Breast epithelium (tissue), 4 donors: Measurements from ENCODE around the gene RNU6-7. TPM values are rescaled to one million over a fixed set of nuclear protein-coding genes. Genes with fewer than 3 reads are reported as not detected.

Experiments used
- DNase-seq, 2 donors: peaks; one replicate each; pipeline ENCODE4 v3.0.0-alpha.2; 2019; ENCODE audit warnings: low spot score in 2 of 2
- H3K27ac ChIP-seq, 2 donors: fragments of 200-600 bp; sonication (generic) in 1 of 2; one replicate each; pipeline ENCODE4 v1.5.1; 2016 to 2019; ENCODE audit warnings: mild to moderate bottlenecking in 1 of 2
- H3K27me3 ChIP-seq, 2 donors: fragments of 200-600 bp; sonication (generic) in 1 of 2; one replicate each; pipeline versions ENCODE4 v1.5.1 to v1.6.0; 2017 to 2019; ENCODE audit warnings: control low read depth in 1 of 2, mild to moderate bottlenecking in 1 of 2
- H3K36me3 ChIP-seq: fragments of 200-600 bp; one replicate; pipeline ENCODE4 v1.5.1; 2019
- H3K4me1 ChIP-seq, 2 donors: fragments of 200-600 bp; sonication (generic); one replicate each; pipeline ENCODE4 v1.5.1; 2016 to 2019; ENCODE audit warnings: control low read depth in 1 of 2
- H3K4me3 ChIP-seq, 3 donors: fragments of 200-600 bp; sonication (generic); 1 replicate in 2 of 3; 2 replicates in 1 of 3; pipeline ENCODE4 v1.5.1; 2016 to 2019; ENCODE audit warnings: mild to moderate bottlenecking in 3 of 3, moderate library complexity in 2 of 3
- H3K9me3 ChIP-seq, 2 donors: fragments of 200-600 bp; sonication (generic) in 1 of 2; one replicate each; pipeline ENCODE4 v1.5.1; 2016 to 2019; ENCODE audit warnings: control low read depth in 1 of 2
- POLR2A ChIP-seq: fragments of 450-650 bp; IDR thresholded peaks from one replicate; pipeline ENCODE4 v1.6.1; 2016; ENCODE audit warnings: antibody characterized with exemption, mild to moderate bottlenecking, moderate library complexity
- POLR2AphosphoS5 ChIP-seq, 3 donors: sonication (generic); formaldehyde crosslinking; IDR thresholded peaks; one replicate each; pipeline ENCODE4 v1.6.1; 2017; ENCODE audit warnings: antibody characterized with exemption in 3 of 3
- intact Hi-C: fragments of 100-400 bp; cut with DNase I; formaldehyde crosslinking; loops from one replicate; pipeline ENCODE4 v1.15.1; 2023; ENCODE audit warnings: low total_unique reads
- total RNA-seq, 3 donors: library from RNA; depleted of rRNA; stranded (reverse); fragments of >200 nt; gene quantifications; one replicate each; pipeline ENCODE4 v1.1.0, GENCODE V29; 2016
- TF ChIP-seq, protein P1 (sequence below), 3 donors: fragments of 450-650 bp; IDR thresholded peaks; one replicate each; pipeline ENCODE4 v1.5.1; 2016 to 2017; ENCODE audit warnings: antibody characterized with exemption in 3 of 3, mild to moderate bottlenecking in 3 of 3, moderate library complexity in 3 of 3

RNU6-7 gene
- total RNA-seq, 3 donors from 2014 or later = not detected

DNA sequence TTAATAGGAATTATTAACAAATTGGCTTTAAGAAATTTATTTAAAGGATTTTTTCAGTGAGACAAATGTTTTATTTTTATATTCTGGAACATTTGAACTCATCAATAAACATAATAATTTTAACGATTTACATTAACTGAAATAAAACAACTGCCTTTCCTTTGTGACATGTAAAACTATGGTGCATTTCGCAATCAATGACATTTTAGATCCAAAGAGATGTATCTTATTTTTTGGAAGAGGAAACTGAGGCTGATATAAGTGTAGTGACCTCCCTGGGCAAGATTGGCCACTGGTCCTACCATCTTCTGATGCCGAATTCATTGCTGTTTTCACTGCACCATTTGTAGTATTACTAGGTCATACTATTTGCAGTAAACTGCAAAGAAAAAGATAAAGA is 3.7 kb downstream of the RNU6-7 start:
- Histone ChIP-seq H3K4me3 (no peak overlapping the region), H3K9me3 (no peaks in the 10 kb centered on the region), H3K4me1 (no peaks in the 10 kb centered on the region), H3K36me3 (no peaks in the 10 kb centered on the region), H3K27ac (no peak overlapping the region), H3K27me3 (no peaks in the 10 kb centered on the region)
- TF ChIP-seq POLR2A (no peak), POLR2AphosphoS5 (IDR thresholded peaks at IDR 0.05) (no peak)
- TF ChIP-seq, protein P1, sequence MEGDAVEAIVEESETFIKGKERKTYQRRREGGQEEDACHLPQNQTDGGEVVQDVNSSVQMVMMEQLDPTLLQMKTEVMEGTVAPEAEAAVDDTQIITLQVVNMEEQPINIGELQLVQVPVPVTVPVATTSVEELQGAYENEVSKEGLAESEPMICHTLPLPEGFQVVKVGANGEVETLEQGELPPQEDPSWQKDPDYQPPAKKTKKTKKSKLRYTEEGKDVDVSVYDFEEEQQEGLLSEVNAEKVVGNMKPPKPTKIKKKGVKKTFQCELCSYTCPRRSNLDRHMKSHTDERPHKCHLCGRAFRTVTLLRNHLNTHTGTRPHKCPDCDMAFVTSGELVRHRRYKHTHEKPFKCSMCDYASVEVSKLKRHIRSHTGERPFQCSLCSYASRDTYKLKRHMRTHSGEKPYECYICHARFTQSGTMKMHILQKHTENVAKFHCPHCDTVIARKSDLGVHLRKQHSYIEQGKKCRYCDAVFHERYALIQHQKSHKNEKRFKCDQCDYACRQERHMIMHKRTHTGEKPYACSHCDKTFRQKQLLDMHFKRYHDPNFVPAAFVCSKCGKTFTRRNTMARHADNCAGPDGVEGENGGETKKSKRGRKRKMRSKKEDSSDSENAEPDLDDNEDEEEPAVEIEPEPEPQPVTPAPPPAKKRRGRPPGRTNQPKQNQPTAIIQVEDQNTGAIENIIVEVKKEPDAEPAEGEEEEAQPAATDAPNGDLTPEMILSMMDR (IDR thresholded peaks at IDR 0.05) = no peak
- intact Hi-C loops = no loop called here
- no peak for DNase-seq

DNA sequence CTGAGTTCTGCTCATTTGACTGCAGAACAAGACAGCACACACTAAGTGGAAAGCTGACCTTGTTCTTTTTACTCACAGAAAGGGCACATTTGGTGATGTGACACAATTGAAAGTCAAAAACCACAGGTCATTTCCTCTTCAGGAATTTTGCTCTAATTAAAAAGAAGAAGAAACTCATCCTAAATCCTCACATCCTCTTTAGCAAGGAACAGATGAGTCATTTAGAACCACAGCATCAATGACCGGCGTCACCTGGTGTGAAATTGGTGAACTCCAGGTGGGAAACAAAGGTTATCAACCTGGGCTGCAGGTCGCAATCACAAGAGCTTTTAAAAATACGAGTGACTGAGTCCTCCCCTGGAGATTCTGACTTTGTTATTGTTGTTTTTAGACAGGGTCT is 4.1 kb downstream of the RNU6-7 start:
- no peak overlapping the region for H3K4me3 ChIP-seq
- H3K4me1 ChIP-seq = no peaks in the 10 kb centered on the region
- H3K27ac ChIP-seq = no peak overlapping the region
- DNase-seq = no peak
- H3K9me3 ChIP-seq = no peaks in the 10 kb centered on the region
- no peaks in the 10 kb centered on the region for H3K36me3 ChIP-seq
- intact Hi-C loops = no loop called here
- TF ChIP-seq, protein P1 (IDR thresholded peaks at IDR 0.05) = no peak
- TF ChIP-seq POLR2AphosphoS5 (IDR thresholded peaks at IDR 0.05) (no peak), POLR2A (no peak)
- H3K27me3 ChIP-seq = no peaks in the 10 kb centered on the region

- Histone ChIP-seq H3K36me3 (no peaks in the 10 kb centered on the region), H3K27me3 (no peaks in the 10 kb centered on the region), H3K4me1 (no peaks in the 10 kb centered on the region), H3K27ac (no peak overlapping the region), H3K9me3 (no peaks in the 10 kb centered on the region), H3K4me3 (no peak overlapping the region)
- intact Hi-C loops = no loop called here
- DNase-seq = no peak
- TF ChIP-seq, protein P1 (IDR thresholded peaks at IDR 0.05) = no peak
- TF ChIP-seq POLR2A (no peak), POLR2AphosphoS5 (IDR thresholded peaks at IDR 0.05) (no peak)
Observed at GRCh38 chr14:32206552-32206951, 4.7 kb downstream of the RNU6-7 start.

DNA sequence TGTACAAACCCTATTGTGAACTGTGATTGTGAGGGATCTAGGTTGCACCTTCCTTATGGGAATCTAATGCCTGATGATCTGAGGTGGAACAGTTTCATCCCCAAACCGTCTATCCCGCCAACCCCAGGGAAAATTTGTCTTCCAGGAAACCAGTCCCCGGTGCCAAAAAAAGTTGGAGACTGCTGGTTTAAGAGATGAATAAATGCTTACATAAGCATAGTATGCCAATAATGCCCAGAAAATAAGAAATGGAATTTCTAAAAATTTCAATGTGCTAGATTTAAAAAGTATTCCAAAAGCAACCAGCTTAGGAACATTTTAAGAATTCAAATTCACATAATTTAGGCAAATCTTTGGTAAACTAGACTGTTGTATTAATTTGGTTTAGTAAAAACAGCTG is 6.6 kb downstream of the RNU6-7 start:
- DNase-seq = no peak
- no peaks in the 10 kb centered on the region for H3K27me3 ChIP-seq
- H3K27ac ChIP-seq = no peak overlapping the region
- TF ChIP-seq POLR2AphosphoS5 (IDR thresholded peaks at IDR 0.05) (no peak), POLR2A (no peak)
- TF ChIP-seq, protein P1 (IDR thresholded peaks at IDR 0.05) = no peak
- H3K4me3 ChIP-seq = no peak overlapping the region
- intact Hi-C loops = no loop called here
- H3K4me1 ChIP-seq = no peaks in the 10 kb centered on the region
- no peaks in the 10 kb centered on the region for H3K36me3 ChIP-seq
- H3K9me3 ChIP-seq = no peaks in the 10 kb centered on the region

DNA sequence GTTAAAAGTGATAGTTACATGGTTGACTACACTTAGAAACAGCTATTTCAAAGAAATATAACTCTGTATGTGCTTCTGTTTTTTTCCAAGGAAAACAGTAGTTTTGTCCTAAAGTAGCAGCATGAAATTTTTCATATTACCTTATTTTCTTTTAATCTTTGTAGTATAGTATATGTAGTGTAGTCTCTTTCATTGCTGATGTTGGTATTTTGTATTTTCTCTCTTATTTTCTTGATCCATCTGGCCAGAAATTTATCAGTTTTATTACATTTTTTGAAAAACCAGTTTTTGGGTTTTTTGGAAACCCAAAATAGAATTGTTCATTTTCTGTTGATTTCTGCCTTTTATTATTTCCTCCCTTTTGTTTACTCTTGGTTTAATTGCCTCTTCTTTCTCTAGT is 7.6 kb downstream of the RNU6-7 start:
- no peaks in the 10 kb centered on the region for H3K27me3 ChIP-seq
- DNase-seq = no peak
- no peaks in the 10 kb centered on the region for H3K9me3 ChIP-seq
- no peak overlapping the region for H3K4me3 ChIP-seq
- H3K36me3 ChIP-seq = no peaks in the 10 kb centered on the region
- intact Hi-C loops = no loop called here
- H3K27ac ChIP-seq = no peak overlapping the region
- no peaks in the 10 kb centered on the region for H3K4me1 ChIP-seq
- TF ChIP-seq POLR2AphosphoS5 (IDR thresholded peaks at IDR 0.05) (no peak), POLR2A (no peak)

DNA sequence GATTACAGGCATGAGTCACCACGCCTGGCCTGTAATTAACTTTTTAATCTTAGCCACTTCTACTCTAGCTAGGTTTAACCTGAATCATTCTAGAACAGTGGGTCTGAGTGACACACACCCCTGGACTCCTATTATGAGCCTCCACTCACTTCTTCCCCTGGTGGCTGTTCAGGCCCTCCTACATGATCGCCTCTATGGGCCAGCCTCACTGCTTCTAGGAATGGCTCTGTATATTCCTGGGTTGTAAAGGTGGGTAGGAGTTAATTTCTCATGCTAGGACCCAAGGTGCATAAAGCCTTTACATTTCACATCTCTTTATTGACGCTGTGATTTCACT is 9.2 kb downstream of the RNU6-7 start:
- no peak overlapping the region for H3K27ac ChIP-seq
- H3K27me3 ChIP-seq = no peaks in the 10 kb centered on the region
- no peaks in the 10 kb centered on the region for H3K36me3 ChIP-seq
- DNase-seq = no peak
- H3K4me3 ChIP-seq = no peak overlapping the region
- TF ChIP-seq POLR2A (no peak), POLR2AphosphoS5 (IDR thresholded peaks at IDR 0.05) (no peak)
- TF ChIP-seq, protein P1 (IDR thresholded peaks at IDR 0.05) = no peak
- intact Hi-C loops = no loop called here
- H3K4me1 ChIP-seq = no peaks in the 10 kb centered on the region
- H3K9me3 ChIP-seq = peaks cover 0 to under 1% of the 10 kb centered on the region in 2 donors
